SKM-1 treated with dmso at 0.1 percent for 144 hours (cell line): Measurements from ENCODE around the gene FRG2C.
"Not testable (repeated sequence)": the region's sequence is repeated elsewhere in the genome, so short reads cannot be mapped to it uniquely, and the experiment has no call there.

Experiments used
- DNase-seq: peaks from one replicate; lab custom pipeline; 2025; ENCODE audit not compliant: unreplicated experiment; lab: John Stamatoyannopoulos, UW

The FRG2C gene

DNA sequence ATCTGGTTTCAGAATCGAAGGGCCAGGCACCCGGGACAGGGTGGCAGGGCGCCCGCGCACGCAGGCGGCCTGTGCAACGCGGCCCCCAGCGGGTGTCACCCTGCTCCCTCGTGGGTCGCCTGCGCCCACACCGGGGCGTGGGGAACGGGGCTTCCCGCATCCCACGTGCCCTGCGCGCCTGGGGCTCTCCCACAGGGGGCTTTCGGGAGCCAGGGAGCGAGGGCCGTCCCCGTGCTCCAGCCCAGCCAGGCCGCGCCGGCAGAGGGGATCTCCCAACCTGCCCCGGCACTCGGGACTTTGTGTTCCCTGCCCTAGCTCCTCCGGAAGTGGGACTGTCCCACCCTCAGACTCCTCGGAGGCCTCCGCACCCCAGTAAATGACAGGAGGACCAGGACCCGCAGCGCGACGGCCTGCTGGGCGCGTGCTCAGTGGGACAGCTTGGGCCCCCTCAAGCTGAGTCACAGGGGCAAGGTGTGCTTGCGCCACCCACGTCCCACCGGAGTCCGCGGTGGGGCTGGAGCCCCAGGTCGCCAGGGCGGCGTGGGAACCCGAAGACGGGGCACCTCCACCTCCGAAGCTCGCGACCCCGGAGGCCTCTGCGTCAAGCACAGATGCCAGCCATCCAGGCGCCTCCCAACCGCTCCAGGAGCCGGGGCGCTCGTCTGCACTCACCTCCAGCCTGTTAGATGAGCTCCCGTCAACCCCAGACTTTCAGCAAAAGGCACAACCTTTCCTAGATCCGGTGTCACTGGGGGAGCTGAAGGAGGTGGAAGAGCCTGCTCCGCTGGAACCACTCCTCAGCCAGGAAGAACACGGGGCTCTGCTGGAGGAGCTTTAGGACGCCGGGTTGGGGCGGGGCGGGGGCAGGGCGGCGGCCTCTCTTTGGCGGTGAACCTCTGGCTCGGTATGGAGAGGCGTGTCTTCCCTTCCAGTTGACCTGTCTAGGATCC, 5.5 kb downstream of the FRG2C start:
- DNase-seq: not testable (repeated sequence)

GRCh38 chr3:75670298-75671286, 6.5 kb downstream of the FRG2C start:
- not testable (repeated sequence) for DNase-seq

- DNase-seq: not testable (repeated sequence)
Measured at GRCh38 chr3:75671287-75672139, 7.4 kb downstream of the FRG2C start.

GRCh38 chr3:75672140-75672775, 8.1 kb downstream of the FRG2C start:
- not testable (repeated sequence) for DNase-seq

DNA sequence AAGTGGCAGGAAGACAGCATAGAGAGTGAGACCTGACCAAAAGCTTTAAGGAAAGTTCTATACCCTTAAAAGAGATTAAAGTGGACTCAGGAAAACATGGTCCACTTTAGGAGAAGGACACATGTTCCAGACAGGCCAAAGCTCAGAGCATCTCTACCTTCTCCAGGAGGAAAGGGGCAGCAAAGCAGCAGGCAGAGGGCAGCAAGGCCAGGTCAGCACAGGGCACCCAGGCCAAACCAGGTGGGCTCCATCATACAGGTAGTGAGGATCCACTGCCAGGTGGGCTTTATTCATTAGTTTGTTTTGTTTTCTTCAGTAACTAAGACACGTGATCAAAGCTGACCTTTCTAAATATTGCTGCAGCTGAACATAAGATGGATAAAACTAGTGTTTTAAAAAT, 19.8 kb downstream of the FRG2C start:
- DNase-seq: not testable (repeated sequence)

GRCh38 chr3:75687323-75687722, 23.2 kb downstream of the FRG2C start:
- no peak for DNase-seq

GRCh38 chr3:75692061-75692460, 27.9 kb downstream of the FRG2C start:
- no peak for DNase-seq
